NCI-H1092 (cell line): Measurements from ENCODE around the gene C22orf39.
"Not testable (repeated sequence)": the region's sequence is repeated elsewhere in the genome, so short reads cannot be mapped to it uniquely, and the experiment has no call there.

Experiments
- DNase-seq: peaks from one replicate; lab custom pipeline; 2025; lab: John Stamatoyannopoulos, UW

The C22orf39 gene

DNA sequence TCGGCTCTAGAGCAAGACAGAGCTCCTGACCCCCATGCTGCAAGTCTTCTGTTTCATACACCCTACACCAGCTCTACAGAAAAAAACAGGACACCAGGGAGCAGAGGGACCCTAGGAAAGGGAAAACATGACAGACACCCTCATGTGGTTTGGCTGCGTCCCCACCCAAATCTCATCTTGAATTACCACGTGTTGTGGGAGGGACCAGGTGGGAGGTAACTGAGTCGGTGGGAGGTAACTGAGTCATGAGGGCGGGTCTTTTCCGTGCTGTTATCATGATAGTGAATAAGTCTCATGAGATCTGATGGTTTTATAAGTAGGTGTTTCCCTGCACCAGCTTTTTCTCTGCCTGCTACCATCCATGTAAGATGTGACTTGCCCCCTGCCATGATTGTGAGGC, 6.6 kb upstream of the C22orf39 start:
- DNase-seq: no peak

DNA sequence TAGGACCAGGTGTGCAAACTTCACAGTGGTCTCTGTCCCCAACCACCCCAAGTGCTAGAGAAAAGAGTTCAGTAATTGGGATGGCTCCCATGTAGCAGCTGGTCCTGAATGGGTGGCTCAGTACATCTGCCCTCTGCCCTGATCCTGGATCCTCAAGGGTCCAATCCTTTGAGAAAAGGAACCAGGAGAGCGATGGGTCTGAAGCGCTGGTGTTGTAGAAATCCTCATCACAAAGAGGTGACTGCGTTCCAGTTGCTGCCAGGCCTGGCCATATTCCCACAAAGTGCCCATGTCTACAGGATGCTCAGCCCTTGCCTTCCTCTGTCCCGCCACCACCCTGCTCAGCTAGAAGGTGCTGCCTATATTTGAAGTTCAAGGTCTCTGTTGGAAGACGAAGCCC, 6.2 kb upstream of the C22orf39 start:
- no peak for DNase-seq

DNA sequence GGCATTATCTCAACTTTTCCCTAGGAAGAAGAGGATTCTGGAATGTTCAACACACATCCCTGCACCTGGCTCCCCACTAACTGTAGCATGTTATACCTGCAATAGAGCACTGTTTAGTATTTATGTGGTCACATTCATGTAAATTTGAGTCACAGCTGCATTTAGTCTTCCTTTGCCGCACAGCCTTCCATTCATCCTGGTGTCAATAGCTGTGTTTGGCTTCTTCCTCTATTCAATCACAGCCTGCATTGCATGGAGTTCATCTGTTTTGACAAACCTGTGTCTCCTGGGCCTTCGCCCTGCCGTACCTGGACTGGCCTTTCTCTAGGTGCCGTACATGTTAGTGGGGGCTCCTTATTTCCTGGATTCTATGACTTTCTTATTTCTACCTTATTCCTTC, 4.1 kb upstream of the C22orf39 start:
- DNase-seq: no peak

DNA sequence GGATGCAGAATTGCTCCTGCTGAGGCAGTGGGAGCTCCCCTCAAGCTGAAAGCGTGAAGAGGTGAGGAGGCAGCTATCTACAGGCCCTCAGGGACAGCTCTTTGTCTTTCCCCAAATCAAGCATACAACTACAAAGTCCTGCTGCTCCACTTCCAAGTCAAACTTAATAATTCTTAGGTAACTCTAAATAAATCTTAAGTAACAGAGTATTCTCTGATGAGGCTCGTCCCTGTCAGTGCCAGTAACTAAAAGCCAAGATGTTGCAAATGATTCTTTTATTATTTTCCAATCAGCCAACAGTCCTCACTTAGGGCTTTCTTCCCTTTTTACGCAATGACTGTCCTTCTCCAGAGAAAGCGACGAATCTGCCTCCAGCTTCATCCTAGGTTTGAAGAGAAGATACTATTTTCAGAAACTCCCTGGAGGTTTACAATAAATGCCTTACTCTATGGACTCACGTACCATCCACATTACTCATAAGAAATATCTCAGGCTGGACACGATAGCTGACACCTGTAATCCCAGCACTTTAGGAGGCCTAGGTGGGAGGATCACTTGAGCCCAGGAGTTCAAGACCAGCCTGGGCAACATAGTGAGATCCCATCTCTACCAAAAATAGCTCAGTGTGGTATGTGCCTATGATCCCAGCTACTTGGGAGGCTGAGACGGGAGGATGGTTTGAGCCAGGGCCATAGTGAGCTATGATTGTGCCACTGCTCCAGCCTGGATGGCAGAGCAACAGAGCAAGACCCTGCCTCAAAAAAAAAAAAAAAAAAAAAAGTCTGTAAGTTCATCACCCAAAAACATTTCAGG, 3.1 kb upstream of the C22orf39 start:
- no peak for DNase-seq

DNA sequence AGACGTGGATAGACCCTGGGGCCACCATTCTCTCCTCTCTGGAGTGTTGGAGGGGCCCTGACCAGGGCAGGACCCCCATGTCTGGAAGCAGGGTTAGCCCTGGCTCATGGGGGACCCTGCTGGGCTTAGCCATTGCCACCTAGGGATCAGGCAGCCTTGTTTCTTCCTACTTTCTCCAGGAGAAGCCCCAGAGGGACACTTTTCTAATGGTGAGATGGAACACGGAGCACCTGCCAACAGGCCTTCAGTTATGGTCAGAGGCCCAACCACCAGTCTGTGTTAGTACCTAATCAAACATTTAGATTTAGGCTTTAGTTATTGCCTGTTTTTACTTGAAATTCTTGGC, 1.9 kb upstream of the C22orf39 start:
- no peak for DNase-seq

DNA sequence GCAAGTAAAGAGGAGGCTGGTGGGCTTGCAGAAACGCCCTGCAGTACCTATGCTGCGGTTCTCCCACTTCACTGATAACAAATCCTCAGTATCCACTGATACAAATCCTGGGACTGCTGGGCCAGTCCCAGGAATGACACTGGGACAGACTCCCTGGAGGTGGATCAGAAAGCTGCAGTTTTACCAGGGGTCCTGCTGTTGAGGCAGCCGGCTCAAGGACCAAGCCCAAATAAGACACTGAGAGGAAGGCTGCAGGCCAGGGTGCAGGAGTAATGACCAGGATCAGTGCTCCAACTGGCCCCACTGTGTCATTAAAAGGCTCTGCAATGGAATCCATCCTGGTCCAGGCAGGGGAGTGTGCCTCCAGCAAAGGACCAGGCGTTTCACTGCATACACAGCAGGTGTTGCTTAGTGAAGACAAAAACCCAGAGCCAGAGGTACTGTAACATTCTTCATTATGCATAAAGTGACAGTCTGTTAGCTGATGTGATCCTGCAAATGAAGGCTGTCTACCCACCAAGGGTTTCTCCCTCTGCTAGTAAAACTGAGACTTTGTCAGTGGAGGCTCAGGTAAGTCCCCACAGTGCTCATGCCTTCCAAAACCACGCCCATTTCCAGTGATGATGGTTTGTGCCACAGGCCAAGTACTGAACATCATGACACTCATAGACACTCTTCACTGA, 1.4 kb upstream of the C22orf39 start:
- DNase-seq: no peak

DNA sequence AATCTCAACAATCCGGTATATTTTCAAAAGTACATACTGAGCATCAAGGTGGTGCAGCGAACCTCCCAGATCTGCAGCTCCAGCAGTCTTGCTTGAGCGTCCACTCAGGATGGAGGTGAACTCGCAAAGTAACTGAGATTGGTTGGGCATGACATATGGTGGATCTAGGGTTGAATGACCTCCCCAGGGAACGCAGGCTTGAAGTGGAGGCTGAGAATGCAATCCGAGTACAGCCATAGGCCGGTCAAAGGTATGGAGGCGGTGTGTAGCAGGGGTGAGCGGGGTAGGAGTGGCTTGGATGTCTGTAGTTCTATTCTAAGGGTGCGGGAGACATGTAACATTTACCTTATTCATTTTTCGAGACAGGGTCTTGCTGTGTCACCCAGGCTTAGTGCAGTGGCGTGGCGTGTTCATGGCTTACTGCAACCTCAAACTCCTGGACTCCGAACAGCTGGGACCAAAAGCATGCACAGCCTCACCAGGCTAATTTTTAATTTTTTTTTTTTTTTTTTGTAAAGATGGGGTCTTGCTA, 631 bp upstream of the C22orf39 start:
- peak; percentile 84 for DNase-seq

DNA sequence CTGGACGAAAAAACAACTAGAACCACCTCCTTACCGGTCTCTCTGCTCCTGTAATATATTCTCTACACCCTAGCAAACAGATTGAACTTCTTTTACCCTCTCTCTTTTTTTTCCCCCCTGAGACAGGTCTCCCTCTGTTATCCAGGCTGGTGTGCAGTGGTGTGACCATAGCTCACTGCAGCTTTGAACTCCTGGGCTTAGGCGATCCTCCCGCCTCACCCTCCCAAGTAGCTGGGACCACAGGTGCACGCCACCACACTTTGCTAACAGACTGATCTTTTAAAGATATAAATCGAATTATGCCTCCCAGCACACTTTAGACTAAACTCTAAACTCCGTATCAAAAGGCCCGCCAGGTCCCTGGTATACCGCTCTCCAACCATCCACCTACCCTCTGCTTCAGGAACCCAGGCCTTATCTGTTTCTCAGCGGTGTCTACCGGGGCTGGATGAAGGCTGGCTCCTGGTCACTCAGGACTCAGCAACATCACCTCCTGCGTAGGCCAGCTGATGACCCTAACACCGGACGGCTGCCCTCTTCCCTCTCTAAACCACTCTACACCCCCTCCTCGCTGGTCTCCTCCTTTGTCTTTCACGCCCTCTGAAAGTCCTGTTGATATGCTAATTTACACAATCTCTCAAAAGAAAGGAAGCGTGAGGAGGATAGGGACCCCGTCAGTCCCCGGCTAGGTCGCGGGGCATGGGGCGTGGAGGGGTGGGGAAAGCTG, 745 bp downstream of the C22orf39 start:
- no peak for DNase-seq

DNA sequence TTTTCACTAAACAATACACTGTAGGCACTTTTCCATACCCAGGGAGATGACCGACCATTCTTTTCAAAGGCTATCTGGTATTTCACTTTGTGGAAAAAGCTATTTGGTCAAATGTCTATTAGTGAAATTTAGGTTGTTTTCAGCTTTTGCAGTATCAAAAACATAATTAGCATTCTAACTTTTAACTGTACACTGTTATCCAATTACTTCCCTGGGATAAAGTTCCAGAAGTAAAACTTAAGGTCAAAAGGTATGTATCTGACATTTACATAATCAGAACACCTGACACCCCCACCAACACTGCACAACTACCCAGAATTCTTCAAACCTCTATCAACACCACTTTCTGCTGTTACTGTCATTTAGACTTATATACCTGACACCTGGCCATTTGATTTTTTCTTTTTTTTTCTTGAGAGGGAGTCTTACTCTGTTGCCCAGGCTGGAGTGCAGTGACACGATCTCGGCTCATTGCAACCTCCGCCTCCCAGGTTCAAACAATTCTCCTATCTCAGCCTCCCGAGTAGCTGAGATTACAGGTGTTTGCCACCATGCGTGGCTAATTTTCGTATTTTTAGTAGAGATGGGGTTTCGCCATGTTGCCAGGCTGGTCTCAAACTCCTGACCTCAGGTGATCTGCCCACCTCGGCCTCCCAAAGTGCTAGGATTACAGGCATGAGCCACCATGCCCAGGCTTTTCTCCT, 2.1 kb downstream of the C22orf39 start:
- DNase-seq: not testable (repeated sequence)

DNA sequence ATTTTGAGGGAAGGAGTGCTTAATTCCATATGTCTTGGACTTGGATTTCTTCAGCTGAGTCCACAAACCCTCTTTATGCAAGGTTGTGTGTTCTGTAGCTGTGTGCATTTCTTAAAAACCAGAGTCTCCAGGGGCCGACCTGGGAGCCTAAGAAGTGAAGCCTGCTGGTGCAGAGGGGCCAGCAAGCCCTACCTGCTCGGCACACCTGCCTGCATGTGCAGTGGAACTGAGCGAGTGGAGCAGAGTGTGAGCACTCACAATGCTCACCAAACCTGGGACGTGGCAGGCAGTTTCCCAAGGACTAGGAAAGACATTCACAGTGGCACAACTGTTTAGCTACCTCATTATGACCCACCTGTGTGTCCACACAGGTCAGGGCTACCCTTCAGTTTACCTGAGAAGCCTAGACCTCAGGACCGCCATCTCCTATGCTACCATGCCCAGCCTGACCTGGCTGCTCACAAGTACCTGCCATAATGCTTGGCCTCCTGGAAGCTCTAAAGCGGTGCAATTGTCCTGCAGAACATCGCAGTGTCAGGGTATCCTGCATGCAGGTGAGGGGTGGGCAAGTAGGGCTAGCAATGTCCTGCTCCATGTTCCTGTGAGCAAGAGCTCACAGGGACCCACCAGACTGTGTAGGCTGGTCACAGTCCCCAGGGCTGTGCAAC, 3.8 kb downstream of the C22orf39 start:
- no peak for DNase-seq

DNA sequence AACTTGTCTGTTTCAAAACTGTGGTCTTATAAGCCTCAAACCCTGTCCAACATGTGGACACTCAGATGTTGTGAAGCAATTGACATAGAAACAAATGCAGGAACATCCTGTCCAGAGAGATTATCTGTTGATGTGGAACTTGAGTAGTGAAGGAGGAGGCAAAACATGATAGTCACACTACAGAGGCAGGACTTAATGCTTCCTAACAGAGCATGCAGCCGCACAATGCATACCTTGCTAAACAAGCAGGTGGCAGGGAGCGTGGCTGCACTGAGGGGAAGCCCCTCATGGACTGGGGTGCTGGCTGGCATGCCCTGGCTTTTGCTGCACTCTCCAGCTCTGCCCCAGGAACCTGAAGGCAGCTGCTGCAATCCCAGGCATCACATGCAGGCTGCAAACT, 5.3 kb downstream of the C22orf39 start:
- DNase-seq: no peak

DNA sequence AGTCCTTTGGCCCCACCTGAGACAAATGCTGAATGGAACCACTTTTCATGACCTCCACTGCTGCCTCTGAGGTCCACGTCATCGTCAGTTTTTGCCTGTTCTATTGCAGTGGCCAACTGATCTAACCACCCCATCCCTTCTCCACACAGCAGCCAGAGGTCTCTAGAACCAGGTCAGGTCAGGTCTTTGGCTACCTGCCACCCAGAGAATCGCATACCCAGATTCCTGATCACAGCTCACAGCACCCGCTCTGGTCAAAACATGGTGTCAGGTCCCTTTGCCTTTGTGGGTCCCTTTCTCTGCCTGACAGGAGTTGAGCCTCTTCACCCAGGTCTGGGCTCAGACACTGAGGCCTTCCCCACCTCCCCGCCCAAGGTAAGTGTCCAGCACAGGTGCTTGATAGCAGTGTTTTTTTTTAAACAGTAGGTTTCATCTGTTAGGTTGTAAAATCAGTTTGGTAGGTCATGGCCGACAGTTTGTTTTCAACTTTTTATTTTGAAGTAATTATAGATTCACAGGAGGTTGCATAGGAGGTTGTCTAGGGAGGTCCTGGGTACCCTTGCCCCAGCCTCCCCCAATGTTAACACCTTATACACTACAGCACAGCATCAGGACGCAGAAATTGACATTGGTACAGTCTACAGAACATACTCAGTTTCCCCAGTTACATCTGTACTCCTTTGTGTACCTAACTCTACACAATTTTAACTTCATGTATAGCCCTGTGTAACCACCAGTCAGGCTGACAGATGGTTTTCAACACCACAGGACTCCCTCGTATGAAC, 6.9 kb downstream of the C22orf39 start:
- no peak for DNase-seq

DNA sequence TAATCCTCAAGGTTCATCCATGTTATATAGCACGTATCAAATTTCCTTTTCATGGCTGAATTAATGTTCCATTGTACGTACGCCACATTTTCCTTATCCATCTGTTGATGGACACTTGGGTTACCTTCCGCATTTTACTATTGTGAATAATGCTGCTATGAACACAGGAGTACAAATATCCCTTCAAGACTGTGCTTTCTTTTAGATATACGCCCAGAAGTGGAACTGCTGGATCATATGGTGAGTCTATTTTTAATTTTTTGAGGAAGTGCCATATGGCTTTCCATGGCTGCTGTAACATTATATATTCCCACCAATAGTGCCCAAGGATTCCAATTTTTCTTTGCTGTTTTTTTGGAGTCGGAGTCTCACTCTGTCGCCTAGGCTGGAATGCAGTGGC, 9.2 kb downstream of the C22orf39 start:
- DNase-seq: no peak

DNA sequence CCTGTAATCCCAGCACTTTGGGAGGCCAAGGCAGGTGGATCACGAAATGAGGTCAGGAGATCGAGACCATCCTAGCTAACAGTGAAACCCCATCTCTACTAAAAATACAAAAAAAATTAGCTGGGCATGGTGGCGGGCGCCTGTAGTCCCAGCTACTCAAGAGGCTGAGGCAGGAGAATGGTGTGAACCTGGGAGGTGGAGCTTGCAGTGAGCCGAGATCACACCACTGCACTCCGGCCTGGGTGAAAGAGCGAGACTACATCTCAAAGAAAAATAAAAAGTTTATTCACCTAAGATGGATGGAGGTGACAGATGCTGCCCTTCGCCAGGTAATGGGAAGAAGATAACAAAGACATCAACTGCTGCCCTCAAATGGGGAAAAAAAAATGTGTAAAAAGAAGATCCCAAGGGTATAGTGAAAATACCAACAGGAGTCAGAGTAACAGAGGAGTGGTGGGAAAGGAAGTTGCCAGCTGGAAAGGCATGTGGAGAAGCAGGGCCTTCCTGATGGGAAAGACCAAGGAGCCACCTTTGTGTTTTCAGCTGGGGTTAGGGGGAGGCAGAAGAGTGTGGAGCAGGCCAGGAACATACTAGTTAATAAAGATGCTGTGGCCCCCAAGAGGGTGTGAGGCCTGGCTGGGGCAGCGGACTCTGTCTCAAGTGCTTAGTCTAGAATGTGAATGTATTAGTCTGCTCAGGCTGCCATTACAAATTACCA, 10.9 kb downstream of the C22orf39 start:
- DNase-seq: not testable (repeated sequence)

DNA sequence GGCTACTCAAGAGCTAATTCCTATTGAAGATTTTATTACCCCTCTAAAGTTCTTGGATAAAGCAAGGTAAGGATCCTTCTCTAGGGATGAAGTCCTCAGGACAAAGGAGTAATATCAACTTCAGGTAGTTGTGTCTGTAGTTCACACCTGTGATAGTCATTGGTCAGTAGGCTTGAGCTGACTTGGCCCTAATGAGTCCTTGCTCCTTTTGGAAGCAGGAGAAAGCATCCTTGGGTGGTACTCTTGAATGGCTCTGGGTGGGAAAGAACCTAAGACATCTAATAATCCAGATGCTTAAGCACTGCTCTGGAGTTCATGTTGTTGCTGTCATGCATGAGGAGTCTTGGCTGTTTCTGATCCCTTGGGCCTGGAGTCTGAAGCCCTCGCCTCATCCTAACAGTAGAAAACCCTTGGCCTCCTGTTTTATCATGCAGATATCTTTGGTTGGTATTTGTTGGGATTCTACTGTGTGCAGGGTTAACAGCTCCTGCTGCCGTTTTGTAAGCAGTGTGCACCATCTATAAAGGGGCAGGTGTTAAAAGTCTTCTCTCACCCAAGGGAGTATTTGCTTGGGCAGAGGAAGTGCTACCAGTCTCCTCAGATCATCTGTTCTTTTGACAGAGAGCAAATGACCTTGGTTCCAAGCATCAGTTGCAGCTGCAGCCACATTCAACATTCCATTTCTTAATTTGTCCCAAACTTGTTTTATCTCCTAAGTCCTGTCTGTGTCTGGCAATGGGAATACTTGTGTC, 12.5 kb downstream of the C22orf39 start:
- DNase-seq: no peak

DNA sequence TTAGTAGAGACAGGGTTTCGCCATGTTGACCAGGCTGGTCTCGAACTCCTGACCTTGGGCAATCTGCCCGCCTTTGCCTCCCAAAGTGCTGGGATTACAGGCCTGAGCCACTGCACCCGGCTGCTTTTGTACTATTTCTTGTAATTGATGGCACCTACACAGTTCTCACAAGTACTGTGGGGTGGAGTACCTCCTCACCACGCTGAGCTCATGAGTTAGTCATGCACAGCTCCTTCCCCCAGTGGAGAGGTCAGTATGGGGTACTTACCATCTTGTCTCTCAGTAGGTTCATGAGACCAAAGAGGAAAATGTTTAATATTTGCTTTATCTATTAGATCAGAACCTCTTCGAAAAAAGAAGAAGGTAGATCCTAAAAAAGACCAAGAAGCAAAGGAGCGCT, 13.1 kb downstream of the C22orf39 start:
- no peak for DNase-seq

DNA sequence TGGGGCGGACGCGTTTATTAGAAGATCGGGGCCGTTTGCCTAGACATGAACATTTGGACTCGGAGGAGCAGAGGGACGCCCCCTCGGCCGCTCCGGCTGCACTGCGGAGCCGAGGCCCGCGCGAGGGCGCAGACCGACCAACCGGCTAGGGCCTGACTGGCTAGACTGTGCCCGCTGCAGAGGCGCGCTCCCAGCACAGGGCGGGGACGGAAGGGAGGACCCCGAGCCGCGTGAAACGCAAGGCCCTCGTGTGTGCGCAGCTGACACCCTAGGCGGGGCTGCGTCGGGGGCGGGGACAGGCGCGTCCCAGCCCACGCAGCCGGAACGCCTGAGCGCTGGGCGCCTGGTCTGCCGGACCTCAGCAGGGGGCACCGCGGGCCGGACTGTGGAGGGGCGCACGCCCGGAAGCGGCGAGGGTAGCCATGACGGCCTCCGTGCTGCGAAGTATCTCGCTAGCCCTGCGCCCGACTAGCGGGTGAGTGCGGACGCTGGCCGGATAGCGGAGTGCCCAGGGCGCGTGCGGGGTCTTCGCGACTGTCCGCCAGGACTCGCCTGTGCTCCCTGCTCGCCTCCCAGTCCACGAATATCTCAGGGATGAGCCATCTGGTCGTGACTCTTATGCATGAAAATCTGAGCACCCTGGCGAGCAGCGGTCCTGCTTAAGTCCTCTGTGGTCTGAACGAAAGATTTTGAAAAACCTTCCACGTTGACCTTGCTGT, 15.2 kb downstream of the C22orf39 start, which contains the start of gene MRPL40:
MRPL40 (plus strand) TSS at position 413 of the 719 bp plus-strand sequence; CDS start at position 423, 10 bp downstream.
- DNase-seq: peak; percentile 95

DNA sequence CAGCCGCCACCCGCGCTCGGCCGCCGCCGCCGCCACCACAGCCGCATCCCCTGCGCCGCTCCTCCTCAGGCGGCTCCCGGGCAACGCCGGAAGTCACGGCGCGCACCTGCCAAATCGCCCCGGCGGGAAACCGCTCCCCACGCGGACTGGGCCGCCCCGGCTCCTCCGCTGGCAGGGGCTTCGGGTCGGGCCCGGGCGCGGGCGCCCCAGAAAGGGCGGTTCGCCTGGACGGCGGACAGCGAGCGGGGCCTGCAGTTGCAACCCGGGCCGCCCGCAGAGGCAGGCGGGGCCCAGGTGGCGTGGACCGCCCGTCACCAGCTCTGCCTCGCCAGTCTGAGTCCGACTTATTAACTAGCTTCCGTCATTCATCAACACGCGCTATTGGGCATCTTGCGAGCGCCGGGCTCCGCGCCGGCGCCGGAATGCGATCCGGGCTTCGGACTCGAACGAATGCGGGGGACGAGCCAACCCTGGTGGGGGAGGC, 15.8 kb downstream of the C22orf39 start, which contains the start of gene HIRA:
HIRA (minus strand) TSS at position 85 of the 484 bp plus-strand sequence. CDS start 257 bp downstream, outside the sequence.
- DNase-seq: peak; percentile 73
